ENCODE results near the gene ATF4.

ATF4 gene

DNA sequence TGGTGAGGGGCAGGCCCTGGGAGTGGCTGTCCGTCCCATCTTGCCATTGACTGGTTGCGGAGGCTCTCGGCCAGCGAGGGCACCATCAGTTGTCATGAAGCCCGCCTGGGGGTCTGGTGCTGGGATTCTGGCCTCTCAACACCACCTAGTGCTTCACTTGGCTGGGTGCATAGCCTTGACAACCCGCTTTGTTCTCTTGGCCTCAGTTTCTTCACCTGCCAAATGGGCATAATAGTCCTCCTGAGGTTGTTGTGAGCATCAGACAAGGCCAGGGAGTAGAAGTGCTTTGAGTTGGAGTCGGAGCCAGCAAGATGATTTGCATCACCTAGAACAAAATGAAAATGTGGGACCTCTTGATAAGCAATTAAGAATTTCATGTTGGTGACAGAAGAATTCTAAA, 48.7 kb downstream of the ATF4 start:
- H3K9ac ChIP-seq (ENCODE audit: low read length) = no peak overlapping the region
- no peak overlapping the region for H3K27ac ChIP-seq (ENCODE audit: low read depth, low read length, poor library complexity, severe bottlenecking)
- no peaks in the 10 kb centered on the region for H3K27me3 ChIP-seq (ENCODE audit: insufficient read depth, low read length)
- H3K4me2 ChIP-seq (ENCODE audit: low read length) = no peak overlapping the region
- H3K4me3 ChIP-seq (ENCODE audit: low read depth, low read length, poor library complexity, severe bottlenecking) = no peak overlapping the region
- no peaks in the 10 kb centered on the region for H3K9me2 ChIP-seq (ENCODE audit: low read depth, low read length)
- H3F3A ChIP-seq (ENCODE audit: insufficient read depth, low read length) = no peaks in the 10 kb centered on the region
- H3K9me3 ChIP-seq (ENCODE audit: low read length) = no peaks in the 10 kb centered on the region
- H2AFZ ChIP-seq (ENCODE audit: low read length) = no peak overlapping the region
- H4K20me1 ChIP-seq (ENCODE audit: insufficient read depth, low read length) = no peaks in the 10 kb centered on the region
- no peaks in the 10 kb centered on the region for H3K79me2 ChIP-seq (ENCODE audit: insufficient read depth, low read length)
- no peak for TF ChIP-seq EZH2 (IDR thresholded peaks at IDR 0.05; ENCODE audit: borderline replicate concordance, low read length)
- TF ChIP-seq, protein P1, sequence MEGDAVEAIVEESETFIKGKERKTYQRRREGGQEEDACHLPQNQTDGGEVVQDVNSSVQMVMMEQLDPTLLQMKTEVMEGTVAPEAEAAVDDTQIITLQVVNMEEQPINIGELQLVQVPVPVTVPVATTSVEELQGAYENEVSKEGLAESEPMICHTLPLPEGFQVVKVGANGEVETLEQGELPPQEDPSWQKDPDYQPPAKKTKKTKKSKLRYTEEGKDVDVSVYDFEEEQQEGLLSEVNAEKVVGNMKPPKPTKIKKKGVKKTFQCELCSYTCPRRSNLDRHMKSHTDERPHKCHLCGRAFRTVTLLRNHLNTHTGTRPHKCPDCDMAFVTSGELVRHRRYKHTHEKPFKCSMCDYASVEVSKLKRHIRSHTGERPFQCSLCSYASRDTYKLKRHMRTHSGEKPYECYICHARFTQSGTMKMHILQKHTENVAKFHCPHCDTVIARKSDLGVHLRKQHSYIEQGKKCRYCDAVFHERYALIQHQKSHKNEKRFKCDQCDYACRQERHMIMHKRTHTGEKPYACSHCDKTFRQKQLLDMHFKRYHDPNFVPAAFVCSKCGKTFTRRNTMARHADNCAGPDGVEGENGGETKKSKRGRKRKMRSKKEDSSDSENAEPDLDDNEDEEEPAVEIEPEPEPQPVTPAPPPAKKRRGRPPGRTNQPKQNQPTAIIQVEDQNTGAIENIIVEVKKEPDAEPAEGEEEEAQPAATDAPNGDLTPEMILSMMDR (IDR thresholded peaks at IDR 0.05; ENCODE audit: low read length) = no peak
- H3K36me3 ChIP-seq (ENCODE audit: insufficient read depth, low read length) = no peaks in the 10 kb centered on the region
- no peaks in the 10 kb centered on the region for H3K4me1 ChIP-seq (ENCODE audit: insufficient read depth, low read length, severe bottlenecking)

DNA sequence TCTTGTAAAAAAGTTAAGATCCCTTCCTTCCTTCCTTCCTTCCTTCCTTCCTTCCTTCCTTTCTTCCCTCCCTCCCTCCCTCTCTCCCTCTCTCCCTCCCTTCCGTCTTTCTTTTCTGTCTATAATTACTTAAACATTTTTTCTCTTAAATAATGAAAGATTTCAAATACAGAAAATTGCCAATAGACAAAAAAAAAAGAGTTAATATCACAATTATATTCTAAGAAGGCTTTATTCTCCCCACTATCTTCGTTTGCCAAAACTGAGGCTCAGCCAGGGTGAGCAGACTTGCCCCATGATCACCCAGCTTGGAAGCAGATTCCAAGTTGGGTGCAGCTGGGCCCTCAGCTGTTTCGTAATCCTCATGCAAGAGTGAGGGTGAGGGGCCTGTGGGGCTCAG, 49.9 kb downstream of the ATF4 start:
- Histone ChIP-seq H3K4me2 (ENCODE audit: low read length) (no peak overlapping the region), H3K79me2 (ENCODE audit: insufficient read depth, low read length) (no peaks in the 10 kb centered on the region), H3K36me3 (ENCODE audit: insufficient read depth, low read length) (no peaks in the 10 kb centered on the region), H3K9me3 (ENCODE audit: low read length) (no peaks in the 10 kb centered on the region), H3K4me1 (ENCODE audit: insufficient read depth, low read length, severe bottlenecking) (no peaks in the 10 kb centered on the region), H4K20me1 (ENCODE audit: insufficient read depth, low read length) (no peaks in the 10 kb centered on the region), H3K27me3 (ENCODE audit: insufficient read depth, low read length) (no peaks in the 10 kb centered on the region), H3K27ac (ENCODE audit: low read depth, low read length, poor library complexity, severe bottlenecking) (no peak overlapping the region), H2AFZ (ENCODE audit: low read length) (no peak overlapping the region), H3K9ac (ENCODE audit: low read length) (no peak overlapping the region), H3K9me2 (ENCODE audit: low read depth, low read length) (no peaks in the 10 kb centered on the region), H3K4me3 (ENCODE audit: low read depth, low read length, poor library complexity, severe bottlenecking) (no peak overlapping the region), H3F3A (ENCODE audit: insufficient read depth, low read length) (no peaks in the 10 kb centered on the region)
- TF ChIP-seq, protein P1 (IDR thresholded peaks at IDR 0.05; ENCODE audit: low read length) = no peak

DNA sequence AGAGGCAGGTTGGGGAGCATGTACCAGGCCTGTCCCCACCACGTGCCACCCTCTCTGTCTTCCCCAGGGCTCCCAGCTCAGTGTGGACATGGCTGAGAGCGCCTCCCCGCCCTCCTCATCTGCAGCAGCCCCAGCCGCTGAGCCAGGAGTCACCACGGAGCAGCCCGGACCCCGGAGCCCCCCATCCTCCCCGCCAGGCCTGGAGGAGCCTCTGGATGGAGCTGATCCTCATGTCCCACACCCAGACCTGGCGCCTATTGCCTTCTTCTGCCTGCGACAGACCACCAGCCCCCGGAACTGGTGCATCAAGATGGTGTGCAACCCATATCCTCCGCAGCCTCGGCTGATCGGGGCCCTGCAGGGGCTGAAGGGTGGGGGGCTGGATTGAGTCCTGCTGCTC, 50.3 kb downstream of the ATF4 start, which contains the start of gene CACNA1I:
CACNA1I (plus strand) TSS at position 89 of the 400 bp plus-strand sequence; CDS start at position 89, 0 bp downstream.
- H3K9me3 ChIP-seq (ENCODE audit: low read length) = no peaks in the 10 kb centered on the region
- H3K27ac ChIP-seq (ENCODE audit: low read depth, low read length, poor library complexity, severe bottlenecking) = no peak within 1 kb of the TSS
- no peaks in the 10 kb centered on the region for H3K9me2 ChIP-seq (ENCODE audit: low read depth, low read length)
- no peak for TF ChIP-seq EZH2 (IDR thresholded peaks at IDR 0.05; ENCODE audit: borderline replicate concordance, low read length)
- TF ChIP-seq, protein P1 (IDR thresholded peaks at IDR 0.05; ENCODE audit: low read length) = no peak
- no peak within 1 kb of the TSS for H3K9ac ChIP-seq (ENCODE audit: low read length)
- no peak within 1 kb of the TSS for H2AFZ ChIP-seq (ENCODE audit: low read length)
- H3K4me3 ChIP-seq (ENCODE audit: low read depth, low read length, poor library complexity, severe bottlenecking) = no peak within 1 kb of the TSS
- no peaks in the 10 kb centered on the region for H3K27me3 ChIP-seq (ENCODE audit: insufficient read depth, low read length)
- H3K36me3 ChIP-seq (ENCODE audit: insufficient read depth, low read length) = no peaks in the 10 kb centered on the region
- H3K79me2 ChIP-seq (ENCODE audit: insufficient read depth, low read length) = no peaks in the 10 kb centered on the region
- no peak within 1 kb of the TSS for H3K4me2 ChIP-seq (ENCODE audit: low read length)
- no peaks in the 10 kb centered on the region for H3F3A ChIP-seq (ENCODE audit: insufficient read depth, low read length)
- H4K20me1 ChIP-seq (ENCODE audit: insufficient read depth, low read length) = no peaks in the 10 kb centered on the region
- H3K4me1 ChIP-seq (ENCODE audit: insufficient read depth, low read length, severe bottlenecking) = no peaks in the 10 kb centered on the region

Measured in OCI-LY1 (cell line).